GM12878 (cell line): ENCODE data around the gene C4BPB. TPM values are rescaled to one million over a fixed set of nuclear protein-coding genes. Genes with fewer than 3 reads are reported as not detected.

Source experiments
- ATAC-seq: fragments of 200-7000 bp; cut with Tn5 transposase; 3 replicates; pipeline ENCODE4 v1.9.1; 2020; ENCODE audit warnings: mild to moderate bottlenecking, moderate library complexity
- BruUV-seq: library from RNA; stranded (reverse); fragments of 400-500 nt; replicated peaks from 2 replicates; lab custom pipeline; 2021; lab: Mats Ljungman, UMichigan
- CTCF ChIA-PET: fragments of 300-600 bp; sonication (Branson Sonifier 250); formaldehyde crosslinking; extraction: SDS; loops from one replicate; lab custom pipeline; 2021; ENCODE audit warnings: inconsistent platforms; lab: Yijun Ruan, JAX
- POLR2A ChIA-PET: fragments of 350-600 bp; formaldehyde crosslinking; extraction: SDS; loops from one replicate; lab custom pipeline; 2021; ENCODE audit warnings: inconsistent platforms; lab: Charles Lee
- RAD21 ChIA-PET: fragments of 300-600 bp; sonication (Branson Sonifier 250); formaldehyde crosslinking; loops from one replicate; lab custom pipeline; 2023; ENCODE audit warnings: antibody characterized with exemption; ENCODE audit not compliant: unreplicated experiment; lab: Charles Lee
- SMC1A ChIA-PET: fragments of 300-600 bp; sonication (Branson Sonifier 250); formaldehyde crosslinking; loops from one replicate; lab custom pipeline; 2023; ENCODE audit not compliant: unreplicated experiment, uncharacterized antibody; lab: Charles Lee
- DNase-seq: peaks from one replicate; pipeline ENCODE4 v3.0.0-alpha.2; 2011; ENCODE audit warnings: low read depth, low spot score
- FAIRE-seq: peaks from 3 replicates; lab custom pipeline; 2011; peaks lifted over from hg19 to GRCh38; lab: Jason Lieb, UNC
- H2AFZ ChIP-seq: 2 replicates; pipeline ENCODE4 v1.6.0; 2011; ENCODE audit warnings: low read depth, low read length, control low read depth; ENCODE audit not compliant: control insufficient read depth
- H3K27ac ChIP-seq: 2 replicates; pipeline ENCODE4 v1.5.1; 2011; ENCODE audit warnings: control low read depth; ENCODE audit not compliant: control insufficient read depth, insufficient read depth
- H3K27me3 ChIP-seq, 2 experiments: replicated peaks in 1 of 2; 2 replicates each; pipeline versions ENCODE4 v1.6.0 to v1.6.1; 2011; ENCODE audit warnings: low read length in 1 of 2; ENCODE audit not compliant: control insufficient read depth in 2 of 2, insufficient read depth in 2 of 2
- H3K36me3 ChIP-seq, 2 experiments: 2 replicates each; pipeline ENCODE4 v1.5.1; 2011; ENCODE audit warnings: low read length in 1 of 2; ENCODE audit not compliant: control insufficient read depth in 2 of 2, insufficient read depth in 2 of 2
- H3K4me1 ChIP-seq: 2 replicates; pipeline ENCODE4 v1.6.1; 2011; ENCODE audit warnings: mild to moderate bottlenecking, low read length, moderate library complexity, mixed read lengths; ENCODE audit not compliant: control insufficient read depth, insufficient read depth
- H3K4me2 ChIP-seq: 2 replicates; pipeline ENCODE4 v1.6.0; 2011; ENCODE audit warnings: control low read depth; ENCODE audit not compliant: control insufficient read depth, insufficient read depth
- H3K4me3 ChIP-seq: fragments of 200-600 bp; sonication (generic); 2 replicates; pipeline ENCODE4 v1.5.1; 2016
- H3K79me2 ChIP-seq: 2 replicates; pipeline ENCODE4 v1.6.0; 2011; ENCODE audit warnings: low read length; ENCODE audit not compliant: control insufficient read depth, insufficient read depth
- H3K9ac ChIP-seq: 2 replicates; pipeline ENCODE4 v1.8.0; 2011; ENCODE audit warnings: low read length, control low read depth, mixed read lengths; ENCODE audit not compliant: control insufficient read depth, insufficient read depth
- H3K9me3 ChIP-seq: replicated peaks from 3 replicates; pipeline ENCODE4 v1.5.1; 2011; ENCODE audit warnings: mild to moderate bottlenecking, low read length; ENCODE audit not compliant: control insufficient read depth, insufficient read depth
- H4K20me1 ChIP-seq: 2 replicates; pipeline ENCODE4 v1.6.0; 2011; ENCODE audit not compliant: control insufficient read depth, insufficient read depth
- ASH2L ChIP-seq: fragments of 300-600, 200-600 bp; sonication (generic); IDR thresholded peaks from 2 replicates; pipeline ENCODE4 v1.6.1; 2017; ENCODE audit warnings: low read depth, mild to moderate bottlenecking, borderline replicate concordance
- KLF5 ChIP-seq: fragments of 450-650 bp; IDR thresholded peaks from 2 replicates; pipeline ENCODE4 v1.6.1; 2014; ENCODE audit warnings: mild to moderate bottlenecking; ENCODE audit not compliant: partially characterized antibody
- LARP7 ChIP-seq: fragments of 450-650 bp; IDR thresholded peaks from 2 replicates; pipeline ENCODE4 v1.6.1; 2017; ENCODE audit warnings: mild to moderate bottlenecking
- NR2C1 ChIP-seq: fragments of 450-650 bp; IDR thresholded peaks from 2 replicates; pipeline ENCODE4 v1.6.1; 2017; ENCODE audit warnings: antibody characterized with exemption, mild to moderate bottlenecking, moderate library complexity
- POLR2A ChIP-seq: IDR thresholded peaks from 2 replicates; pipeline ENCODE4 v1.6.1; 2011; ENCODE audit warnings: low read depth, mild to moderate bottlenecking, low read length
- RELA ChIP-seq: fragments of 450-650 bp; IDR thresholded peaks from 2 replicates; pipeline ENCODE4 v1.8.0; 2014; ENCODE audit warnings: borderline replicate concordance; ENCODE audit not compliant: partially characterized antibody
- SIX5 ChIP-seq: IDR thresholded peaks from 2 replicates; pipeline ENCODE4 v1.6.1; 2011; ENCODE audit warnings: mild to moderate bottlenecking, low read depth, low read length, moderate library complexity; ENCODE audit not compliant: severe bottlenecking
- SMAD1 ChIP-seq: fragments of 450-650 bp; IDR thresholded peaks from 2 replicates; pipeline ENCODE4 v1.6.1; 2018; ENCODE audit warnings: mild to moderate bottlenecking, low read depth; ENCODE audit not compliant: partially characterized antibody
- SMC3 ChIP-seq: IDR thresholded peaks from 2 replicates; pipeline ENCODE4 v1.6.1; 2011; ENCODE audit warnings: low read length, improper control_type of control experiment, borderline replicate concordance
- SUPT20H ChIP-seq: IDR thresholded peaks from 2 replicates; pipeline ENCODE4 v1.6.1; 2011; ENCODE audit warnings: low read depth, mild to moderate bottlenecking, low read length, moderate library complexity, borderline replicate concordance; ENCODE audit not compliant: control insufficient read depth
- TBL1XR1 ChIP-seq: IDR thresholded peaks from 2 replicates; pipeline ENCODE4 v1.6.1; 2012; ENCODE audit warnings: low read depth, low read length, improper control_type of control experiment
- USF1 ChIP-seq: IDR thresholded peaks from 2 replicates; pipeline ENCODE4 v1.6.1; 2011; ENCODE audit warnings: borderline replicate concordance, low read depth, mild to moderate bottlenecking, moderate library complexity, mixed read lengths, low read length; ENCODE audit not compliant: insufficient read depth; ENCODE audit errors: extremely low read length
- WRNIP1 ChIP-seq: IDR thresholded peaks from 2 replicates; pipeline ENCODE4 v1.6.1; 2011; ENCODE audit warnings: low read depth, low read length, improper control_type of control experiment, borderline replicate concordance
- ZNF217 ChIP-seq: fragments of 450-650 bp; IDR thresholded peaks from 2 replicates; pipeline ENCODE4 v1.6.1; 2017; ENCODE audit warnings: antibody characterized with exemption, mild to moderate bottlenecking
- WGBS: methylation state at CpG from one replicate; pipeline ENCODE4 v1.1.6; 2016; ENCODE audit warnings: low lambda C conversion rate; ENCODE audit not compliant: insufficient replicate concordance, insufficient coverage; ENCODE audit errors: missing lambda C conversion rate; 5-methylcytosine and 5-hydroxymethylcytosine counted together
- in situ Hi-C: fragments of 300-500 bp; cut with MboI; formaldehyde crosslinking; loops from 9 replicates; pipeline ENCODE4 v1.14.3; 2018; ENCODE audit warnings: mixed read lengths
- intact Hi-C: fragments of 100-400 bp; cut with micrococcal nuclease; formaldehyde crosslinking; loops from one replicate; pipeline ENCODE4 v1.14.2; 2022; ENCODE audit not compliant: unreplicated experiment
- polyA plus RNA-seq, 11 experiments: library from polyadenylated mRNA; depleted of rRNA in 4 of 11; unstranded in 6 of 11; stranded (reverse) in 5 of 11; fragments of >200 nt; fragmentation: Nextera tagmentation in 4 of 11; fragmentation: Illumina TruSeq in 1 of 11; extraction: Ambion mirVana in 4 of 11; extraction: Trizol in 1 of 11; gene quantifications; 1 replicate in 1 of 11; 2 replicates in 10 of 11; pipeline versions ENCODE4 v1.2.1 to v1.2.3, GENCODE V29; 2011 to 2016; ENCODE audit warnings: inconsistent platforms in 2 of 11, missing spikeins in 2 of 11, low read depth in 1 of 11
- total RNA-seq, 4 experiments: library from RNA; depleted of rRNA in 3 of 4; stranded (reverse); fragments of >200 nt in 3 of 4; fragmentation: Illumina TruSeq in 1 of 4; extraction: Trizol in 1 of 4; gene quantifications; 2 replicates each; pipeline versions ENCODE4 v1.2.1 to v1.2.3, GENCODE V29; 2013 to 2021
- TF ChIP-seq, protein P1 (sequence below), 3 experiments: IDR thresholded peaks in 2 of 3; conservative IDR thresholded peaks in 1 of 3; 2 replicates each; pipeline ENCODE4 v1.5.1; 2011; ENCODE audit warnings: low read depth in 3 of 3, low read length in 3 of 3, mild to moderate bottlenecking in 3 of 3, control low read depth in 2 of 3, moderate library complexity in 2 of 3, inconsistent platforms in 1 of 3, mixed read lengths in 1 of 3; ENCODE audit not compliant: control insufficient read depth in 2 of 3, insufficient read depth in 1 of 3; ENCODE audit errors: extremely low read depth in 1 of 3
- TF ChIP-seq, protein P2 (sequence below): fragments of 450-650 bp; IDR thresholded peaks from 2 replicates; pipeline ENCODE4 v1.6.1; 2014; ENCODE audit warnings: mild to moderate bottlenecking
- TF ChIP-seq, protein P3 (sequence below): IDR thresholded peaks from 2 replicates; pipeline ENCODE4 v1.6.1; 2012; ENCODE audit warnings: low read depth, low read length, improper control_type of control experiment
- TF ChIP-seq, protein P4 (sequence below): fragments of 450-650 bp; IDR thresholded peaks from 2 replicates; pipeline ENCODE4 v1.6.1; 2018; ENCODE audit warnings: mild to moderate bottlenecking, low read depth, moderate library complexity; ENCODE audit not compliant: partially characterized antibody

C4BPB gene
- total and polyA plus RNA-seq, 10 of the 15 experiments (the other 5 are each of a cell fraction or from before 2014, with no cell fraction given) = 0.31 to 1.2 (median 0.53) TPM; not detected in 1

GRCh38 chr1:207115269-207115668, 26.6 kb downstream of the C4BPB start:
- ChIA-PET CTCF (interaction anchor here (0.6 kb wide), 1 partner anchor 36 kb away, joined by 3 read pairs; no protein-coding TSS in a partner anchor), SMC1A (interaction anchor here (1.7 kb wide), 1 partner anchor 11 kb away, joined by 6 read pairs; the partner anchor contains the start of gene C4BPA), POLR2A (no interaction called here)

More at GRCh38 chr1:207115269-207115668, 26.6 kb downstream of the C4BPB start:
- Histone ChIP-seq H3K4me3 (no peak overlapping the region), H3K9ac (no peak overlapping the region), H2AFZ (no peak overlapping the region), H3K36me3 (no peaks in the 10 kb centered on the region), H3K27me3 (no peaks in the 10 kb centered on the region; a peak in 1 of 4 replicates), H3K9me3 (no peaks in the 10 kb centered on the region), H3K4me2 (no peak overlapping the region), H3K27ac (no peak overlapping the region), H3K79me2 (no peaks in the 10 kb centered on the region), H3K4me1 (no peaks in the 10 kb centered on the region), H4K20me1 (no peaks in the 10 kb centered on the region)
- DNase-seq (no peak), FAIRE-seq (no peak), ATAC-seq (no peak)
- 52% methylated on average over 5 of the region's 5 CpGs for WGBS
- no TSS peak for BruUV-seq
- TF ChIP-seq ASH2L (no peak), NR2C1 (no peak), KLF5 (no peak), RELA (no peak), SIX5 (no peak), SMAD1 (no peak), LARP7 (no peak), TBL1XR1 (no peak), SMC3 (no peak), POLR2A (no peak), USF1 (no peak), WRNIP1 (no peak), ZNF217 (no peak), SUPT20H (no peak)
- TF ChIP-seq, protein P1, sequence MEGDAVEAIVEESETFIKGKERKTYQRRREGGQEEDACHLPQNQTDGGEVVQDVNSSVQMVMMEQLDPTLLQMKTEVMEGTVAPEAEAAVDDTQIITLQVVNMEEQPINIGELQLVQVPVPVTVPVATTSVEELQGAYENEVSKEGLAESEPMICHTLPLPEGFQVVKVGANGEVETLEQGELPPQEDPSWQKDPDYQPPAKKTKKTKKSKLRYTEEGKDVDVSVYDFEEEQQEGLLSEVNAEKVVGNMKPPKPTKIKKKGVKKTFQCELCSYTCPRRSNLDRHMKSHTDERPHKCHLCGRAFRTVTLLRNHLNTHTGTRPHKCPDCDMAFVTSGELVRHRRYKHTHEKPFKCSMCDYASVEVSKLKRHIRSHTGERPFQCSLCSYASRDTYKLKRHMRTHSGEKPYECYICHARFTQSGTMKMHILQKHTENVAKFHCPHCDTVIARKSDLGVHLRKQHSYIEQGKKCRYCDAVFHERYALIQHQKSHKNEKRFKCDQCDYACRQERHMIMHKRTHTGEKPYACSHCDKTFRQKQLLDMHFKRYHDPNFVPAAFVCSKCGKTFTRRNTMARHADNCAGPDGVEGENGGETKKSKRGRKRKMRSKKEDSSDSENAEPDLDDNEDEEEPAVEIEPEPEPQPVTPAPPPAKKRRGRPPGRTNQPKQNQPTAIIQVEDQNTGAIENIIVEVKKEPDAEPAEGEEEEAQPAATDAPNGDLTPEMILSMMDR (IDR thresholded peaks at IDR 0.05 in 2 of 3, conservative IDR thresholded peaks at IDR 0.05 in 1 of 3; ENCODE audit: control insufficient read depth in 2 of 3, extremely low read depth in 1 of 3, insufficient read depth in 1 of 3, low read depth in 3 of 3, low read length in 3 of 3) = no peak
- TF ChIP-seq, protein P2, sequence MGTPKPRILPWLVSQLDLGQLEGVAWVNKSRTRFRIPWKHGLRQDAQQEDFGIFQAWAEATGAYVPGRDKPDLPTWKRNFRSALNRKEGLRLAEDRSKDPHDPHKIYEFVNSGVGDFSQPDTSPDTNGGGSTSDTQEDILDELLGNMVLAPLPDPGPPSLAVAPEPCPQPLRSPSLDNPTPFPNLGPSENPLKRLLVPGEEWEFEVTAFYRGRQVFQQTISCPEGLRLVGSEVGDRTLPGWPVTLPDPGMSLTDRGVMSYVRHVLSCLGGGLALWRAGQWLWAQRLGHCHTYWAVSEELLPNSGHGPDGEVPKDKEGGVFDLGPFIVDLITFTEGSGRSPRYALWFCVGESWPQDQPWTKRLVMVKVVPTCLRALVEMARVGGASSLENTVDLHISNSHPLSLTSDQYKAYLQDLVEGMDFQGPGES = no peak
- TF ChIP-seq, protein P3, sequence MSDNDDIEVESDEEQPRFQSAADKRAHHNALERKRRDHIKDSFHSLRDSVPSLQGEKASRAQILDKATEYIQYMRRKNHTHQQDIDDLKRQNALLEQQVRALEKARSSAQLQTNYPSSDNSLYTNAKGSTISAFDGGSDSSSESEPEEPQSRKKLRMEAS = no peak
- TF ChIP-seq, protein P4, sequence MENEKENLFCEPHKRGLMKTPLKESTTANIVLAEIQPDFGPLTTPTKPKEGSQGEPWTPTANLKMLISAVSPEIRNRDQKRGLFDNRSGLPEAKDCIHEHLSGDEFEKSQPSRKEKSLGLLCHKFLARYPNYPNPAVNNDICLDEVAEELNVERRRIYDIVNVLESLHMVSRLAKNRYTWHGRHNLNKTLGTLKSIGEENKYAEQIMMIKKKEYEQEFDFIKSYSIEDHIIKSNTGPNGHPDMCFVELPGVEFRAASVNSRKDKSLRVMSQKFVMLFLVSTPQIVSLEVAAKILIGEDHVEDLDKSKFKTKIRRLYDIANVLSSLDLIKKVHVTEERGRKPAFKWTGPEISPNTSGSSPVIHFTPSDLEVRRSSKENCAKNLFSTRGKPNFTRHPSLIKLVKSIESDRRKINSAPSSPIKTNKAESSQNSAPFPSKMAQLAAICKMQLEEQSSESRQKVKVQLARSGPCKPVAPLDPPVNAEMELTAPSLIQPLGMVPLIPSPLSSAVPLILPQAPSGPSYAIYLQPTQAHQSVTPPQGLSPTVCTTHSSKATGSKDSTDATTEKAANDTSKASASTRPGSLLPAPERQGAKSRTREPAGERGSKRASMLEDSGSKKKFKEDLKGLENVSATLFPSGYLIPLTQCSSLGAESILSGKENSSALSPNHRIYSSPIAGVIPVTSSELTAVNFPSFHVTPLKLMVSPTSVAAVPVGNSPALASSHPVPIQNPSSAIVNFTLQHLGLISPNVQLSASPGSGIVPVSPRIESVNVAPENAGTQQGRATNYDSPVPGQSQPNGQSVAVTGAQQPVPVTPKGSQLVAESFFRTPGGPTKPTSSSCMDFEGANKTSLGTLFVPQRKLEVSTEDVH = no peak
- intact Hi-C loops (no loop called here), in situ Hi-C loops (no loop called here)
- RAD21 ChIA-PET = no interaction called here
